Endodermal cell (in vitro differentiated cells): ENCODE results near the gene EVI2A. TPM values are rescaled to one million over a fixed set of nuclear protein-coding genes. Genes with fewer than 3 reads are reported as not detected.

Experiments
- DNase-seq: peaks from one replicate; pipeline ENCODE4 v3.0.0-alpha.2; 2017
- H3K27ac ChIP-seq: 2 replicates; pipeline ENCODE4 v1.5.1; 2013; ENCODE audit warnings: mild to moderate bottlenecking, low read depth, low read length, moderate library complexity
- H3K27me3 ChIP-seq: 2 replicates; pipeline ENCODE4 v1.6.1; 2013; ENCODE audit warnings: mild to moderate bottlenecking, low read length, moderate library complexity; ENCODE audit not compliant: insufficient read depth, control insufficient read depth, poor library complexity, severe bottlenecking
- H3K36me3 ChIP-seq: 2 replicates; pipeline ENCODE4 v1.7.0; 2013; ENCODE audit warnings: mild to moderate bottlenecking, low read length, moderate library complexity; ENCODE audit not compliant: control insufficient read depth, insufficient read depth
- H3K4me1 ChIP-seq: one replicate; pipeline ENCODE4 v1.7.0; 2013; ENCODE audit warnings: low read length; ENCODE audit not compliant: control insufficient read depth, insufficient read depth
- H3K4me3 ChIP-seq: 2 replicates; pipeline ENCODE4 v1.5.1; 2013; ENCODE audit warnings: mild to moderate bottlenecking, low read length, moderate library complexity
- H3K9ac ChIP-seq: 2 replicates; pipeline ENCODE4 v1.6.1; 2013; ENCODE audit warnings: mild to moderate bottlenecking, low read length, moderate library complexity; ENCODE audit not compliant: poor library complexity, severe bottlenecking; ENCODE audit errors: extremely low read depth
- H3K9me3 ChIP-seq: 2 replicates; pipeline ENCODE4 v1.6.1; 2013; ENCODE audit warnings: mild to moderate bottlenecking, low read length, moderate library complexity; ENCODE audit not compliant: control insufficient read depth
- H3K27ac Mint-ChIP-seq: 2 replicates; pipeline ENCODE4 v1.8.0; 2020; ENCODE audit warnings: mixed read lengths
- H3K27me3 Mint-ChIP-seq: 2 replicates; pipeline ENCODE4 v1.8.0; 2021; ENCODE audit warnings: mild to moderate bottlenecking, mixed read lengths; ENCODE audit not compliant: insufficient read depth
- H3K36me3 Mint-ChIP-seq: 2 replicates; pipeline ENCODE4 v1.8.0; 2020; ENCODE audit warnings: low read depth, mixed read lengths
- H3K4me1 Mint-ChIP-seq: 2 replicates; pipeline ENCODE4 v1.8.0; 2020; ENCODE audit warnings: mixed read lengths
- H3K4me3 Mint-ChIP-seq: 2 replicates; pipeline ENCODE4 v1.8.0; 2020; ENCODE audit warnings: mild to moderate bottlenecking, moderate library complexity, mixed read lengths
- H3K9me3 Mint-ChIP-seq: 2 replicates; pipeline ENCODE4 v1.8.0; 2020; ENCODE audit warnings: mild to moderate bottlenecking, mixed read lengths
- CTCF ChIP-seq: fragments of 200-600 bp; sonication (generic); conservative IDR thresholded peaks from 2 replicates; pipeline ENCODE4 v1.5.0; 2021; ENCODE audit warnings: antibody characterized with exemption, mild to moderate bottlenecking
- WGBS, 2 experiments: methylation state at CpG; one replicate each; pipeline versions ENCODE4 v1.1.5 to v1.1.7; 2013; ENCODE audit warnings: missing lambda C conversion rate in 2 of 2, mixed read lengths in 1 of 2; ENCODE audit not compliant: insufficient coverage in 1 of 2, insufficient read length in 1 of 2; 5-methylcytosine and 5-hydroxymethylcytosine counted together
- total RNA-seq, 2 donors: library from RNA; stranded (reverse); fragmentation: NEBNext Ultra II Directional in 1 of 2; extraction: Animal tissue kit (Norgen Biotek cat#: 25700) in 1 of 2; gene quantifications; 2 replicates in 1 of 2; 3 replicates in 1 of 2; pipeline ENCODE4 v1.2.1, GENCODE V29; 2021

The EVI2A gene
- total RNA-seq, 2 donors from 2014 or later: not detected

GRCh38 chr17:31309556-31309955 lies 11.9 kb downstream of the EVI2A start:
- DNase-seq: no peak
- Histone ChIP-seq H3K36me3 (peaks cover 10% of the 10 kb centered on the region), H3K4me1 (no peaks in the 10 kb centered on the region), H3K27ac (no peak overlapping the region), H3K27me3 (no peaks in the 10 kb centered on the region), H3K9ac (no peak overlapping the region), H3K9me3 (no peaks in the 10 kb centered on the region), H3K4me3 (no peak overlapping the region)
- no peak overlapping the region for H3K4me3 Mint-ChIP-seq
- TF ChIP-seq CTCF: no peak
- WGBS, 2 experiments: 90 to 100% methylated on average over 1 to 2 of the region's 2 CpGs
- H3K27ac Mint-ChIP-seq: no peak overlapping the region
- H3K4me1 Mint-ChIP-seq: no peaks in the 10 kb centered on the region
- peaks cover 4% of the 10 kb centered on the region for H3K36me3 Mint-ChIP-seq
- no peaks in the 10 kb centered on the region for H3K27me3 Mint-ChIP-seq
- no peaks in the 10 kb centered on the region for H3K9me3 Mint-ChIP-seq

GRCh38 chr17:31308372-31309334 lies 12.8 kb downstream of the EVI2A start:
- no peak for DNase-seq
- H3K36me3 Mint-ChIP-seq: peaks cover 5% of the 10 kb centered on the region
- no peaks in the 10 kb centered on the region for H3K4me1 Mint-ChIP-seq
- no peaks in the 10 kb centered on the region for H3K27me3 Mint-ChIP-seq
- no peak overlapping the region for H3K27ac Mint-ChIP-seq
- TF ChIP-seq CTCF: no peak
- no peak overlapping the region for H3K9ac ChIP-seq
- H3K4me1 ChIP-seq: no peaks in the 10 kb centered on the region
- 89 to 92% methylated on average over 5 of the region's 5 CpGs for WGBS, 2 experiments
- no peaks in the 10 kb centered on the region for H3K9me3 ChIP-seq
- peaks cover 10% of the 10 kb centered on the region for H3K36me3 ChIP-seq
- H3K4me3 ChIP-seq: no peak overlapping the region
- no peaks in the 10 kb centered on the region for H3K9me3 Mint-ChIP-seq
- H3K4me3 Mint-ChIP-seq: no peak overlapping the region
- H3K27me3 ChIP-seq: no peaks in the 10 kb centered on the region
- no peak overlapping the region for H3K27ac ChIP-seq

GRCh38 chr17:31307640-31308039 lies 13.8 kb downstream of the EVI2A start:
- Histone ChIP-seq H3K4me1 (no peaks in the 10 kb centered on the region), H3K9ac (no peak overlapping the region), H3K36me3 (peaks cover 10% of the 10 kb centered on the region), H3K4me3 (no peak overlapping the region), H3K27ac (no peak overlapping the region), H3K9me3 (no peaks in the 10 kb centered on the region), H3K27me3 (no peaks in the 10 kb centered on the region)
- 100% methylated on average over 1 of the region's 1 CpG; no CpG with 5 or more reads in 1 of the 2 experiments for WGBS, 2 experiments
- DNase-seq: no peak
- Mint-ChIP-seq H3K4me1 (no peaks in the 10 kb centered on the region), H3K9me3 (no peaks in the 10 kb centered on the region), H3K36me3 (peaks cover 5% of the 10 kb centered on the region), H3K27ac (no peak overlapping the region), H3K4me3 (no peak overlapping the region), H3K27me3 (no peaks in the 10 kb centered on the region)
- no peak for TF ChIP-seq CTCF
